ENCODE data around the gene SPSB4.

SPSB4 gene

DNA sequence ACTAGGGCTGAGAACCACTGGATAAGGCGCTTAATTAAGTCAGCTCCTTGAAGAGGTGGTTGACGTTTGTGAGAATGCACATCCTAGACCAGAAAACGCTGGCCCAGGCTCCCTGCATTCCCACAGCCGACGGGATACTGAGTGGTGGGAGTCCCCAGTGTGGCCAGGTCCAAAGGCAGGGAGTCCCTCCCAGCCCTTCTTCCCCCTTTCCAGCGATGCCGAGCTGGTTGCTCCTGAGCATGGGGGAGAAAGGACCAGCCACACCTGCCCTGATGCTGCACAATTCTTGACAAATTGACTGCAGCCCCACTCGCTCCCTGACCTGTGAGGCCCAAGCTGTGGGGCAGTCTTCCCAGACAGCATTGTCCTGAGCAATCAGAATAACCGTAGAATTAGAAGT is 101.0 kb downstream of the SPSB4 start:
- TF ChIP-seq, protein P1, sequence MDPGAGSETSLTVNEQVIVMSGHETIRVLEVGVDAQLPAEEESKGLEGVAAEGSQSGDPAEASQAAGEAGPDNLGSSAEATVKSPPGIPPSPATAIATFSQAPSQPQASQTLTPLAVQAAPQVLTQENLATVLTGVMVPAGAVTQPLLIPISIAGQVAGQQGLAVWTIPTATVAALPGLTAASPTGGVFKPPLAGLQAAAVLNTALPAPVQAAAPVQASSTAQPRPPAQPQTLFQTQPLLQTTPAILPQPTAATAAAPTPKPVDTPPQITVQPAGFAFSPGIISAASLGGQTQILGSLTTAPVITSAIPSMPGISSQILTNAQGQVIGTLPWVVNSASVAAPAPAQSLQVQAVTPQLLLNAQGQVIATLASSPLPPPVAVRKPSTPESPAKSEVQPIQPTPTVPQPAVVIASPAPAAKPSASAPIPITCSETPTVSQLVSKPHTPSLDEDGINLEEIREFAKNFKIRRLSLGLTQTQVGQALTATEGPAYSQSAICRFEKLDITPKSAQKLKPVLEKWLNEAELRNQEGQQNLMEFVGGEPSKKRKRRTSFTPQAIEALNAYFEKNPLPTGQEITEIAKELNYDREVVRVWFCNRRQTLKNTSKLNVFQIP (CRISPR knock-in tag; IDR thresholded peaks at IDR 0.05; ENCODE audit: borderline replicate concordance, low read depth): no peak
- TF ChIP-seq GLIS3 (CRISPR knock-in tag; IDR thresholded peaks at IDR 0.05) (no peak), ZNF8 (CRISPR knock-in tag; IDR thresholded peaks at IDR 0.05) (no peak), ESRRG (CRISPR knock-in tag; IDR thresholded peaks at IDR 0.05) (no peak), ZNF565 (CRISPR knock-in tag; conservative IDR thresholded peaks at IDR 0.05; ENCODE audit: low read depth) (no peak), ARNTL (CRISPR knock-in tag; IDR thresholded peaks at IDR 0.05; ENCODE audit: borderline replicate concordance, low read depth) (no peak)
- TF ChIP-seq, protein P2, sequence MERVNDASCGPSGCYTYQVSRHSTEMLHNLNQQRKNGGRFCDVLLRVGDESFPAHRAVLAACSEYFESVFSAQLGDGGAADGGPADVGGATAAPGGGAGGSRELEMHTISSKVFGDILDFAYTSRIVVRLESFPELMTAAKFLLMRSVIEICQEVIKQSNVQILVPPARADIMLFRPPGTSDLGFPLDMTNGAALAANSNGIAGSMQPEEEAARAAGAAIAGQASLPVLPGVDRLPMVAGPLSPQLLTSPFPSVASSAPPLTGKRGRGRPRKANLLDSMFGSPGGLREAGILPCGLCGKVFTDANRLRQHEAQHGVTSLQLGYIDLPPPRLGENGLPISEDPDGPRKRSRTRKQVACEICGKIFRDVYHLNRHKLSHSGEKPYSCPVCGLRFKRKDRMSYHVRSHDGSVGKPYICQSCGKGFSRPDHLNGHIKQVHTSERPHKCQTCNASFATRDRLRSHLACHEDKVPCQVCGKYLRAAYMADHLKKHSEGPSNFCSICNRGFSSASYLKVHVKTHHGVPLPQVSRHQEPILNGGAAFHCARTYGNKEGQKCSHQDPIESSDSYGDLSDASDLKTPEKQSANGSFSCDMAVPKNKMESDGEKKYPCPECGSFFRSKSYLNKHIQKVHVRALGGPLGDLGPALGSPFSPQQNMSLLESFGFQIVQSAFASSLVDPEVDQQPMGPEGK (CRISPR knock-in tag; IDR thresholded peaks at IDR 0.05; ENCODE audit: borderline replicate concordance): no peak
- ATAC-seq: no peak

- no peak for TF ChIP-seq SNAI2 (CRISPR knock-in tag; IDR thresholded peaks at IDR 0.05)
- TF ChIP-seq TOX (CRISPR knock-in tag; IDR thresholded peaks at IDR 0.05; ENCODE audit: borderline replicate concordance): no peak
- TF ChIP-seq ZNF565 (CRISPR knock-in tag; conservative IDR thresholded peaks at IDR 0.05; ENCODE audit: low read depth): no peak
- TF ChIP-seq BACH2 (CRISPR knock-in tag; IDR thresholded peaks at IDR 0.05; ENCODE audit: borderline replicate concordance): no peak
- no peak for TF ChIP-seq ESRRG (CRISPR knock-in tag; IDR thresholded peaks at IDR 0.05)
- TF ChIP-seq, protein P3, sequence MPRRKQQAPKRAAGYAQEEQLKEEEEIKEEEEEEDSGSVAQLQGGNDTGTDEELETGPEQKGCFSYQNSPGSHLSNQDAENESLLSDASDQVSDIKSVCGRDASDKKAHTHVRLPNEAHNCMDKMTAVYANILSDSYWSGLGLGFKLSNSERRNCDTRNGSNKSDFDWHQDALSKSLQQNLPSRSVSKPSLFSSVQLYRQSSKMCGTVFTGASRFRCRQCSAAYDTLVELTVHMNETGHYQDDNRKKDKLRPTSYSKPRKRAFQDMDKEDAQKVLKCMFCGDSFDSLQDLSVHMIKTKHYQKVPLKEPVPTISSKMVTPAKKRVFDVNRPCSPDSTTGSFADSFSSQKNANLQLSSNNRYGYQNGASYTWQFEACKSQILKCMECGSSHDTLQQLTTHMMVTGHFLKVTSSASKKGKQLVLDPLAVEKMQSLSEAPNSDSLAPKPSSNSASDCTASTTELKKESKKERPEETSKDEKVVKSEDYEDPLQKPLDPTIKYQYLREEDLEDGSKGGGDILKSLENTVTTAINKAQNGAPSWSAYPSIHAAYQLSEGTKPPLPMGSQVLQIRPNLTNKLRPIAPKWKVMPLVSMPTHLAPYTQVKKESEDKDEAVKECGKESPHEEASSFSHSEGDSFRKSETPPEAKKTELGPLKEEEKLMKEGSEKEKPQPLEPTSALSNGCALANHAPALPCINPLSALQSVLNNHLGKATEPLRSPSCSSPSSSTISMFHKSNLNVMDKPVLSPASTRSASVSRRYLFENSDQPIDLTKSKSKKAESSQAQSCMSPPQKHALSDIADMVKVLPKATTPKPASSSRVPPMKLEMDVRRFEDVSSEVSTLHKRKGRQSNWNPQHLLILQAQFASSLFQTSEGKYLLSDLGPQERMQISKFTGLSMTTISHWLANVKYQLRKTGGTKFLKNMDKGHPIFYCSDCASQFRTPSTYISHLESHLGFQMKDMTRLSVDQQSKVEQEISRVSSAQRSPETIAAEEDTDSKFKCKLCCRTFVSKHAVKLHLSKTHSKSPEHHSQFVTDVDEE (CRISPR knock-in tag; IDR thresholded peaks at IDR 0.05): no peak
- no peak for TF ChIP-seq GLIS3 (CRISPR knock-in tag; IDR thresholded peaks at IDR 0.05)
- TF ChIP-seq, protein P2 (CRISPR knock-in tag; IDR thresholded peaks at IDR 0.05; ENCODE audit: borderline replicate concordance): no peak
- no peak for TF ChIP-seq RARB (CRISPR knock-in tag; IDR thresholded peaks at IDR 0.05)
- TF ChIP-seq ISL1 (CRISPR knock-in tag; IDR thresholded peaks at IDR 0.05): no peak
- TF ChIP-seq ZNF8 (CRISPR knock-in tag; IDR thresholded peaks at IDR 0.05): no peak
- no peak for TF ChIP-seq ZFP3 (CRISPR knock-in tag; IDR thresholded peaks at IDR 0.05)
- ATAC-seq: no peak
Observed at GRCh38 chr3:141152801-141153678, 101.9 kb downstream of the SPSB4 start.

DNA sequence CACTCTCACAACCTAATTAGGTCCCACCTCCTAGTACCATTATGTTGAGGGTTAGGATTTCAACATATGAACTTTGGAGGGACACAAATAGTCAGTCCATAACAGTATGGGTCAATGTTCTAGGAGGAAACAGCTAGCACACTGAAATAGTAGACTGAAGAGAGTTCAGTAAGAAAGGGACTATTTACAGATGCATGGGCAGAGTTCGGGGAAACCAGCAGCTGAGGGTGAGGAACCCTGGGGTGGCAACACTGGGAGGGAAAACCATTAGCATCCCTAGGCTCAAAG is 102.5 kb downstream of the SPSB4 start:
- no peak for ATAC-seq
- TF ChIP-seq ZNF70 (CRISPR knock-in tag; IDR thresholded peaks at IDR 0.05): no peak
- TF ChIP-seq CSDC2 (CRISPR knock-in tag; IDR thresholded peaks at IDR 0.05): no peak
- TF ChIP-seq BACH2 (CRISPR knock-in tag; IDR thresholded peaks at IDR 0.05; ENCODE audit: borderline replicate concordance): no peak
- TF ChIP-seq CREB5 (CRISPR knock-in tag; IDR thresholded peaks at IDR 0.05; ENCODE audit: low read depth): no peak
- TF ChIP-seq GLIS3 (CRISPR knock-in tag; IDR thresholded peaks at IDR 0.05): no peak
- no peak for TF ChIP-seq OSR1 (CRISPR knock-in tag; IDR thresholded peaks at IDR 0.05)
